GM21528 (cell line): Measurements from ENCODE around the gene CLK2.
"Not testable (repeated sequence)": the region's sequence is repeated elsewhere in the genome, so short reads cannot be mapped to it uniquely, and the experiment has no call there.

ENCODE experiments used
- ATAC-seq: cut with Tn5 transposase; IDR thresholded peaks from one replicate; pipeline ENCODE4 v1.9.1; 2021; ENCODE audit warnings: mild to moderate bottlenecking, moderate library complexity; ENCODE audit not compliant: unreplicated experiment, low FRiP score

Gene CLK2

DNA sequence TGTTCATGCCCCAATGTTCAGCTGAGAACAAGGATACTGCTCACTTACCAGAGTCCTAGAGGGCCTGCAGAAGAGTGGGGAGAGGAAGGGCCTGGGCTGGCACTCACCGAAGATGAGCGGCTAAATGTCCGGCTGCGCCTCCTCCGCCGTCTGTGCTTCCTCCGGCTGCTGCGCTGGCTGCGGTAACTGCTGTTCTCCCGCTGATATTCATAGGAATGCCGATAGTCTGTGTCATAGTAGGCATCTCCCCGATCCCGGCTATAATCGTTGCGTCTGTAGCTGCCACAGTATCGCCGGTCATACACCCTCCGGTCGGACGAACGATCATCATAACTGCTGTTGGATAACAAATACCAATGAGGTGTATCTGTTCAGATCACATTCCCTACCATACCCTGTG, 3.9 kb downstream of the CLK2 start:
- no peak for ATAC-seq

- no peak for ATAC-seq
These were observed 4.7 kb downstream of the CLK2 start for GRCh38 chr1:155268630-155269029.

GRCh38 chr1:155267373-155267772, 5.9 kb downstream of the CLK2 start:
- ATAC-seq = no peak

DNA sequence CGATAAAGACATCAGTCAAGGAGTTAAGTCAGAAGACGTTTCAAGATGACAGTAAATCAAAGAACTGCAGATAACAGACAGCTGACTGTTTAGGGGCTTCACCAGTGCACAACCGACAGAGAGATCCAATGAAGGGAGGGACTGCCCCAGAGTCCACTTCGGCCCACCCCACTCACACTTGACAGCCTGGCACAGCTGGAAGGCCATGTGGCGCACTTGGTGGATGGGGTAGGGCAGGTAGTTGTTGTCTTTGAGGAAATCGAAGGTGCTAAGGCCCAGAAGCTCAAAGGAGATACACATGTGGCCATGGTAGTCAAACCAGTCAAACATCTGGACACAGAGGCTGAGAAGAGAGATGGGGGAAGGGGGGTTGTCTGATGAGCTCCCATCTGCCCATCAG, 6.8 kb downstream of the CLK2 start:
- no peak for ATAC-seq

- ATAC-seq = no peak
These were observed 10.2 kb downstream of the CLK2 start for GRCh38 chr1:155263067-155263466.

GRCh38 chr1:155261852-155262673, 11.2 kb downstream of the CLK2 start, which contains the start of gene SCAMP3:
TSS of gene SCAMP3 (minus strand) at chr1:155262360. CDS start at chr1:155262151, 209 bp downstream.
- peak; percentile 81 for ATAC-seq

GRCh38 chr1:155261493-155261851, 11.8 kb downstream of the CLK2 start:
- ATAC-seq = peak; percentile 2

DNA sequence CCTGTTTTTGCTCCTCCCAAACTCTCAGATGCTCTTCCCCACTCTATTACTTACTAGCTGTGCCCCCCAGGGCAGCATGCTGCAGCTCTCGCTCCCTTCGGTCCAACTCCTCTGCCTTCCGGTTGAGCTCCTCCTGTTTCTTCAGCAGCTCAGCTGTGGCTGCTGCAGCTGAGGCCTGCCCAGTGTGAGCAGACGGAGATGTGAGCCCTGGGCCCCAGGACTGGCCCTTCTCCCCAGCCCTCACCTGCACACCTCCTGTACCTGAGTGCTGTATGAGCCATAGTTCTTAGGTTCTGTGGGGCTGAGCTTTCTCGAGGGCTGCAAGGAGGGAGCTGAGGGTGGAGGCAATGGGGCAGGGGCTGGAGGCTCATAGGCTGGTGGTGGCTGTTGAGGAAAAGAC, 13.0 kb downstream of the CLK2 start:
- ATAC-seq = no peak

DNA sequence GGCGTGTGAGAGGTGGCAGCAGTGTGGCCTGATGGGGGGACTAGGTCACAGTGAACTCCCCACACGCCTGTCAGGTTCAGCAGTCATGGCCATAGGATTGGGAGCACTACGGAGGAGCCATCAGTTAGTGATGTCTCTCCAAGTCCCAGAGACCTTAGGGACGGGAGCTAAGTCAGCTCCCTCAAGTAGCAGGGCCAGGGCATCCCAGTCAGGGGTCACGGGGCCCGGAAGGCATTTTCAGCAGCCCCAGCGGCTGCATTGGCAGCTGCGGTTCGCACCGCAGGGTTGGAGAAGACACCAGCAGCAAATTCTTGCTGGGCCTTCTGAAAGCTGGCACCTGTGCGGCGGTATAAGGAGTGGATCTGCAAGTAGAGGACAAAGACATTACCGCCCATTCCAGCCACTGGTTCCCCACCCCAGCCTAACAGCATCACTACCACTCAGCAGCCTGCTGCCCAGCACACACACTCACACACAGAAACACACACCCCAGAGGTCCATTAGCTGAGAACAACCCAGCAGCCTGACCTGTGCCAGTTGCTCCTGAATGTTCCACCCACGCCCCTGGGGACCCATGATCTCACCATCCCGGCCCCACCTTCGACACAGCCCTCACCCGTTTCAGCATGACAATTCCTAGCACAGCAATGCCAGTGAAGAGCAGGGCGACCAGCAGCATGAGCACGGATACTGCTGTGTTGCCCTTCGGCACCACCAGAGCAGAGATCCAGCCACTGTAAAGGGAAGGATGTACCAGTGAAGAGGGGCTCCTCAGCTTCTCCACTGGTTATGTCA, 17.0 kb downstream of the CLK2 start:
- no peak for ATAC-seq

DNA sequence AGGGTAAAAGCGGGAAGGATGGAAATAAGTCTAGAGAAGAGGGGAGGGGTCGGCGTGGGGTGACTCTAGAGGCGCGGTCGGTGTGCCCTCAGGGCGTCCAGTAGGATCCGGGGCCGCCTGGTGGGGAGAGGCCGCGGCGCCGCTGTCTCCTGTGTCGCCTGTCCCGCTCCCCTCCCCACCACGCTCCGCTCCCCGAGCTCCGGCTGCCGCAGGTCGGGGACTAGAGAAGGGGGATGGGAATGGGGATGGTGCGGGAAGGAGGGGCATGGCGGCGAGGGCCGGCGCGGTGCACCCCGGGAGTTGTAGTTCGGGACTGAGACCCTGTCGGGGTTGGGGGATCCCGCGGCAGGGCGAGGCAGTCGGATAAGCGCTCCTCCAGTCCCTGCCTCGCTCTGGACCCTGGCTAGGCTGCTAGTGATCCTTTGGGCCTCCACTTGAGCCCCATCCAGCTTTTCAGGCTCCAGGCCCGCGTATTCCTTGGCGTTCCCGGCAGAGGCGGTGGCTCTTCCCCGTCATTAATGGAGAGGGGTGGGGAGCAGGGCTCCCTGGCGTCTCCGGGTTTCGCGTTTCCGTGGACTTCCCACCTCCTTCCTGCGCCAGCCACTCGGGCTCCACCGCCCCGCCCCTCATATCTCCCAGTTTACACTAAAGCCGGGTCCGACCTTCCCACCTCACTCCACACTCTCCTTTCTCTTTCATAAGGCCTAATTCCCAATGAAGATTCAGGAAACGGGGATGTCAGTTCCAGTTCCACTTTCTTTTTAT, 17.9 kb downstream of the CLK2 start, which contains the start of gene ENTREP3:
Gene ENTREP3, minus strand, starts transcription at position 241 of the 765 bp plus-strand sequence. CDS start 606 bp downstream, outside the sequence.
- no peak for ATAC-seq

DNA sequence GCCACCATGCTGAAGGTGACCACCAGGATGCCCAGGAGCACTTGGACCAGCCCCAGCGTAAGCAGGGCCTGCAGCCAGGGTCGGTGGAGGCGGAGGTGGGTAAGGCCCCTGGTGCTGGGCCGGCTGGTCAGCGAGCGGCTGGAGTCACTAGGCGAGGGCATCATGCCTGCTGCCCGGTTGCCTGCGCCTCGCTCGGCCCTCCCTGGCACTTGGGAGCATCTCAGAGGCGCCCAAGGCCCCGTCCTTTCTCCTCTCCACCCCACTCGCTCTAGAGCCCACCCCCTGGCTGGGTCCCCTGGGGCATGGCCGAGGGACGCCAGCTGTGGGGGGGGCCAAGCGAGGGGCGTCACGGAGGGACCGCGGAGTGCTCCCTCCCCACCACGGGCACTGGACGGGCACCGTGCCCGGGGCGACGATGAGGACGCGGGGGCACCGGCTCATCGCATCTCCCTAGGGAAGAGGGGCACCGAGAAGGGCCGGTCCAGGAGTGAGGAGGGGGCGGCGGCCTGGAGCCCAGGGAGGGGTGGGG, 18.5 kb downstream of the CLK2 start:
- no peak for ATAC-seq

DNA sequence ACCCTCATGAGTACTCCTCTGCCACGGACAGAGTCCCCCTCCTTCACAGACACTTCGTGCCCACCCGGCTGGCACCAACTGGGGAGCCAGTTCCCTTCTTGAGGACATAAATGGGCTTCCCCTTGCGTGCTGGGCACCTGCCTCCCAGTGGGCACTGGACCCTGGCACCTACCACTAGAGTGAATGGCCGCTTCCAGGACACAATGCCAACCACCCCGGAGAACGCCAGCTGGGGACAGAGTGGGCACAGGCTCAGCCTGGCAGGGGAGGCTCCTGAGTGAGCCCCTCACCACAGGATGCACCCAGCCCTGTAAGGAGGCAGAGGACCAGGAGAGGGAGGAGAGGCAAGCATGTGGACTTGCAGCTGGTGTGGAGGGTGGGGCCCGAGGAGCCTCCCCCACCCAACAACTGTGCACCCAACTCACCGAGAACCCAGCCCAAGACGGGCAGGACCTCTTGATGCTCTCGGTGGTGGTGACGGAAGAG, 19.0 kb downstream of the CLK2 start:
- ATAC-seq = no peak

DNA sequence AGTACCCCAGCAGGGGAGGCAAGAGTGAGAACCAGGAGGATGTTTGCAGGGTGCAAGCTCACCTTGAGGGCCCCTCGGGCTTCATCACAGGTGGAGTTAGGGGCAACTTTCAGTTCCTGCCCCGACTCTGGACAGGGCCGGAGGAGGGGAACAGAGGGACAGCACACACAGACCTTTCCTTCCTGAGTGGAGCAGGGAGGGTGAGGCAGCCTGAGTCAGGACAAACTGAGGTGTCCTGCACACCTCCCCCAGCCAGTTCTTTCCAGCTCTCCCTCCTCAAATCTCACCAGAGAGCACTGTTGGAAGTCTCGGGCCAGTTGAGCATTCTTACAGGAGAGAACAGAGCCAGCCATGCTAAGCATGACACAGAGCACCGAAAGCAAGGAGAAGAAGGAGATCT, 19.5 kb downstream of the CLK2 start:
- no peak for ATAC-seq

- no peak for ATAC-seq
These were observed 20.1 kb downstream of the CLK2 start for GRCh38 chr1:155253208-155253607.

- ATAC-seq = no peak
These were observed 21.7 kb downstream of the CLK2 start for GRCh38 chr1:155251566-155251965.

DNA sequence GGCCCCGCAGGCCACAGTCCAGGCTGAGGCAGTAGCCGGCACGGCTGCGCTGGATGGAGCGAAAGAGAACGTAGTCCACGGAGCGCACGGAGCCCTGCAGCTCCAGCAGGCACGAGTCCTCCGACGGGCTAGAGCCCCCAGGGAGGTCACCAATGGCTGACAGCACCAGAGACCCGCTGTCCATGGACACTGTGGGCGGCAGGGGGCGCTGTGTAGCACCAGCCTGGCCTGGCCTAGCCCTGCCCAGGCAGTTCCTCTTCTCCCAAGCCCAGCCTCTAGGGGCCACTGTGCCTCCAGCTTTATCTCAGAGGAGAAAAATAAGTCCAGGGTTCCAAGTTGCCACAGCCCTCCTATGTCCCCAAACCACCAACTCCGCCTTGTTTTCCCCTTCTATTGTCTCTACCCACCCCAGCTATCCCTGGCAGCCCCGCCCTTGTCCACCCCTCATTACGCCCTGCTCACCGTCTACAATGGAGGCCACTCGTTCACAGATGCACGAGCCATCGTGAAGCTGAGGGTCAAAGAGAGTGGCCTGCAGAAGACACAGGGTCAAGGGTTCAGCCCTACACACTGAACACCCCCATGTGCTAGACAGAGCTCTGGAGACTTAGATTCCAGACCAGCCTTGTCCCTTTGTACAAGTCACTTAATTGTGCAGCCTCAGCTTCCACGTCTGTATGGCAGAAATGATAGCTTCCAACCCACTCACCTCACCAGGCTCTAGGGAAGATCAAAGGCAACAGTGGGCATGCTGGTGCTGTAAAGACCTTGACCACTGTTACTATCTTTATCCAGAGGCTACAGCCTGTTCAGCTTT, 22.5 kb downstream of the CLK2 start:
- ATAC-seq = peak; percentile 80

DNA sequence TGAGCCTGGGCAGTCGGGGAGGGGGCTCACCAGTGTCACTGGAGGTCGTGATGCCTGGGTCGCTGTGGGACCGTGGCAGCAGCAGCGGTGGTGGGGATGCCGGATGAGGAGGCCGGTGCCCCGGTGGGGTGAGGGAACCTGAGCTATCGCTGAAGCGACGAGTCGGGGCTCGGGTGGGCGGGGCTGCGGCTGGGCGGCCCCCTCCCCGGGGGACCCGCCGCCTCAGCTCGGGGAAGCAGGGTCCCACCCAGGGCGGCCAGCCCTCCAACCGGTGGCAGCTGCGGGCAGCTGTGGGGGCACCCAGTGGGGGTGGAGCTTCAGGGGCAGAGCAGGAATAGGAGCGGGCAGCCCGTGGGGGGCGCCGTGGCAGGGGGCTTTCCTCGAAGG, 23.1 kb downstream of the CLK2 start:
- ATAC-seq = peak; percentile 4

GRCh38 chr1:155247667-155248553, 25.4 kb downstream of the CLK2 start:
- ATAC-seq = no peak

DNA sequence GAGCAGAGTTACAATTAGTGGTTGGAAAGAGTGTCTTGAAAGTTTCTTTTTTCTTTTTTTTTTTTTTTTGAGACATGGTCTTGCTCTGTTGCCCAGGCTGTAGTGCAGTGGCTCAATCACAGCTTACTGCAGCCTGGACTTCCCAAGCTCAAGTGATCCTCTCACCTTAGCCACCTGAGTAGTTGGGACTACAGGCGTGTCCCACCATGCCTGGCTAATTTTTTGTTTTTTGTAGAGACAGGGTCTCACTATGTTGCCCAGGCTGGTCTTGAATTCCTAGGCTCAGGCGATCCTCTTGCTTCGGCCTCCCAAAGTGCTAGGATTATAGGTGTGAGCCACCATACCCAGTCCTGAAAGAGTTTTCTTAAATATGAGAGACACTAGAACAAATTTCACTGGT, 26.5 kb downstream of the CLK2 start:
- ATAC-seq = not testable (repeated sequence)
